GM19035 (cell line): Measurements from ENCODE around the gene CLPTM1L.

ENCODE experiments used
- ATAC-seq: cut with Tn5 transposase; IDR thresholded peaks from one replicate; pipeline ENCODE4 v1.9.1; 2021; ENCODE audit not compliant: unreplicated experiment

CLPTM1L gene, protein sequence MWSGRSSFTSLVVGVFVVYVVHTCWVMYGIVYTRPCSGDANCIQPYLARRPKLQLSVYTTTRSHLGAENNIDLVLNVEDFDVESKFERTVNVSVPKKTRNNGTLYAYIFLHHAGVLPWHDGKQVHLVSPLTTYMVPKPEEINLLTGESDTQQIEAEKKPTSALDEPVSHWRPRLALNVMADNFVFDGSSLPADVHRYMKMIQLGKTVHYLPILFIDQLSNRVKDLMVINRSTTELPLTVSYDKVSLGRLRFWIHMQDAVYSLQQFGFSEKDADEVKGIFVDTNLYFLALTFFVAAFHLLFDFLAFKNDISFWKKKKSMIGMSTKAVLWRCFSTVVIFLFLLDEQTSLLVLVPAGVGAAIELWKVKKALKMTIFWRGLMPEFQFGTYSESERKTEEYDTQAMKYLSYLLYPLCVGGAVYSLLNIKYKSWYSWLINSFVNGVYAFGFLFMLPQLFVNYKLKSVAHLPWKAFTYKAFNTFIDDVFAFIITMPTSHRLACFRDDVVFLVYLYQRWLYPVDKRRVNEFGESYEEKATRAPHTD

GRCh38 chr5:1344975-1345838 lies at the start of gene CLPTM1L:
CLPTM1L (minus strand) TSS chr5:1345099; CDS start chr5:1344841, 258 bp downstream.
- ATAC-seq, result peak; percentile 77

GRCh38 chr5:1393571-1394501 lies 48.9 kb upstream of the CLPTM1L start:
- no peak for ATAC-seq

DNA sequence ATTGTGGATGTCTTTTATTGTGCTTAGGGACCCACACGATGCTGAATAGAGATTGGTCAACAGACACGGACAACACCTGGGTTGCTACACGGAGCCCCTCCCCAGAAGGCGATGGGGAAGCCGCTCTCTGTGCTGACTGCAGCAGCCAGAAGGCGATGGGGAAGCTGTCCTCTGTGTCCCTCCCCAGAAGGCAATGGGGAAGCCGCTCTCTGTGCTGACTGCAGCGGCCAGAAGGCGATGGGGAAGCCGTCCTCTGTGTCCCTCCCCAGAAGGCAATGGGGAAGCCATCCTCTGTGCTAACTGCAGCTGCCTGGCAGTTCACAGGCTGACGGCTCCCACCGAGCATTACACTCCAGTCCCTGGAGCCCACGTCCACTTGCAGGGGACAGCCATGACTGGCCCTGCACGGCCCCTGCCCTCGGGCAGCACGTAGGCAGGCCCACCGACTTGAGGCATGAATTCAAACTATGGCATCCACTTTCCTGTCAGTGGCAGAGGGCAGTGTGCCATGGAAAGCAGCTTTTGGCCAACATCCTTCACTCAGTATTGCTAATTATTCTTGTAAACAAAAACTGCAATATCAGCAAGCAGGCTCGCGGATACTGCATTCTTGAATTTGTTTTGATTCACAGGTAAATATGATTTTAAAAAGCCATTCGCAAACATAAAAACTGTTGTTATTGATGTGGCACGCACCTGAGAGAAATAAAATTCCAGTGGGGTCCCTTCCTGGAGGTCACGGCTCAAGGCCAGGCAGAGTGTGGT lies 48.1 kb upstream of the CLPTM1L start:
- ATAC-seq, result no peak

DNA sequence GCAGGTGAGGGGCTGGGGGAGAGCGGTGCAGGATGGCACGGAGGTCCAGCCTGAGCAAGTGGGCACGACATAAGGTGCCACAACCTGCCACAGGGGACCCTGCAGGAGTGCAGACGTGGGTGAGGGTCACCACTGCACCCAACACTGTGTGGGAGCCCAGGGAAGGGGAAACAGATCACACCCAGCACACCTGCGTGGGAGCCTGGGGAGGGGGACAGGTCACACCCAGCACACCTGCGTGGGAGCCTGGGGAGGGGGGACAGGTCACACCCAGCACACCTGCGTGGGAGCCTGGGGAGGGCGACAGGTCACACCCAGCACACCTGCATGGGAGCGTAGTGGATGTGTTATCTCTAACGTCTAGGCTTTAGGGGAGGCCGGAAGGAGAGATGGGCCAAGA lies 47.4 kb upstream of the CLPTM1L start:
- ATAC-seq, result no peak

DNA sequence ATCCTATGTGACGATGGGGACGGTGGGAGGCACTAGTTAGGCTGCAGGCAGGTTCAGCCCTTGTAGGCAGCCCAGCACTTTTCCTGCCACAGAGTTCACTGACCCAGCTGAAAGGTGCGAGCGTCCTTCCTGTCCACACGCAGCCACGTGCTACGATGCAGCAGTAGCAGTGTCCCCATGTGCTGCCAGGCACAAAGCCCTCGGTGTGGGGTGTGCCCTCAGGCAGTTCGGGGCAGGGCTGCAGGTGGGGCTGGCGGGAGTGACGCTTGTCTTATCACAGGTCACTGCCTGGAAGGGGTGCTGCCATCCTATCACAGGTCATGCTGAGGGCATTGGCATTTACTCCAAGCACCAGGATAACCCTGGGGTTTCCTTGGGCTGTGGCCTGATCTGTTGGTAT lies 46.8 kb upstream of the CLPTM1L start:
- no peak for ATAC-seq

GRCh38 chr5:1390861-1391600 lies 46.1 kb upstream of the CLPTM1L start:
- no peak for ATAC-seq

GRCh38 chr5:1390333-1390732 lies 45.4 kb upstream of the CLPTM1L start:
- ATAC-seq, result no peak

DNA sequence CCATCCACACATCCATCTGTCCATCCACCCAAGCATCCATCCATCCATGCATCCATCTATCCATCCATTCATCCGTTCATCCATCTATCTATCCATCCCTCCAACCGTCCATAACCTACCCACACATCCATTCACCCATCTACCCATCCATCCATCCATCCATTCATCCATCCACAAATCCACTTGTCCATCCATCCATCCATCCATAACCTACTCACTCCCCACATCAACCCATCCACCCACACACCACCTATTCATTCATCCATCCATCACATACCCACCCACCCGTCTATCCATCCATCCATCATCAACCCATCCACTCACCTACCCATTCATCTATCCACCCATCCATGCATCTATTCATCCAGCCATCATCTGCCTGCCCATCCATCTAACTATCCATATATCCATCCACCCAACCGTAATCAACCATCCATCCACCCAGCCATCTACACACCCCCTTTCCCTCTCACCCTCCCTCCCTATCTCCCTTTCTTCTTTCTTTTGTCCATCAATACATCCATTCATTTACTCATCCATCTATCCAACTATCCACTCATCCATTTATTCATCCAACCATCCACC lies 43.6 kb upstream of the CLPTM1L start:
- no peak for ATAC-seq

GRCh38 chr5:1387876-1388275 lies 43.0 kb upstream of the CLPTM1L start:
- no peak for ATAC-seq

DNA sequence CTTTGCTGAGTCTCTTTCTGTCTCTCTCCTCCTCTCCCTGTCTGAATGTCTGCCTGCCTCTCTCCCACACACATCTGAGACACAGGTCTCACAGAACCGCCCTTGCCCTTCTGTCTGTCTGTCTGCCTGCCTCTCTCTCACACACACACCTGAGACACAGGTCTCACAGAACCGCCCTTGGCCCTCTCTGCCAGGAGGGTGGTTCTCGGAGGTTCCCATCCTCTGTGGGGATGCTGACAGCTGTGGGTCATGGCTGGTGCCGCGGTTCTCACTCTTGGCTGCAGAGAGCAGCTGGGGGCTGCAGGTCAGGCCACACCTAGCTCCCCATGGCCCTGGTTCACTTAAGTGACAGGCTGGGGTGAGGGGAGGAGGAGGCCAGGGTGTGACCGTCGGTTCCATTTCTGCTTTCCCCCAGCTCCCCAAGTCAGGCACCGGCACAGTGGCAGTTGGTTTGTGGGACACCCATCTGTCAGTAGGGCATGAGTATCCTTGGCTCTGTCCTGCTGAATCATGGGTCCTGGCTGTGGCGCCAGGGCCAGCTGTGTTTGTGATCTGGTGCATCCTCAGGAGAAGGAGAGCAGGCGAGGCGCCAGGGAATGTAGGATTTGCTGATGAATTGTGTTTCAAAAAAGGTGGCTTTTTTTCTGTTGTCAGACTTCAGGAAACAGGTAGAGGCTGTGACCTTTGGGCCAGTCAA lies 42.3 kb upstream of the CLPTM1L start:
- no peak for ATAC-seq

GRCh38 chr5:1386274-1386717 lies 41.4 kb upstream of the CLPTM1L start:
- ATAC-seq, result peak; percentile 64

DNA sequence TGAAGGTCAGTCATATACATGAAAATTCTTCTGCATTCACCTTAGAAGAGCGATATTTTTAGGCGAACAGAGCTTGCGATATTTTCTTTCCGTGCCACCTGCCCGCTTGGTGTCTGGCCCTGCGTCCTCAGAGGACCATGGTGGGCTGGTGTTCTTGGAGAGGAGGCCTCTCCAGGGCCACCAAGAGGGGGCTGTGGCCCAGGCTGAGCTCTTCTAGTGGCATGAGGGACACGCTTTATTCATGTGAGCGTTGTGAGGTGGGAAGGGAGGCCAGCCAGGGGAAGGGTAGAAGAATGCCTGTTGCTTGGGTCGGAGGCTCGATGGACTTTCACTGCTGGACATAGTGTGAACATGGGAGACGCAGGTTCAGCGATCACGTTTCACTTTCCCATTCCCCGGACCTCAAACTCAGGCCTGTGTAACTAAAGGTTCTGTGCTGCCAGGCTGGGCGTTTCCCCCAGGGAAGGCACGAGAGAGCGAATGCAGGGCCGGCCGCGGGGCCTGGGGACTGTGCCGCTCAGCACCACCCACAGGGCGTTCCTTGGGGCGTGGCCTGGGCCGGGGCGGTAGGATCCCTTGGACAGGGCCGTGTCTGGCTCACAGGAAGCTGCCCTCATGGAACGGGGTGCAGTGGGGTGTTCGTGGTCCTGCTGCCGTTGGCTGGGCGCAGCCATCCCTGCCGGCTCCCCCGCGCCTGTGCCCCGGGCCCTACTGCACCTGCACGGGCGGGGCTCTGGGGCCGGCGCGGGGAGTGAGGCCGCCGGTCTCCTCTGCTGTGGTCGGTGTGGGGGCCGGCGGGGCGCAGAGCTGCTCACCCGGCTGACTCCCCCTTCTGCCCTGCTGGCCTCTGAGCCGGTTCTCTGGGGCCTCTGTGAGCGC lies 40.7 kb upstream of the CLPTM1L start:
- ATAC-seq, result peak; percentile 91

- no peak for ATAC-seq
Measured at GRCh38 chr5:1384521-1384920, 39.6 kb upstream of the CLPTM1L start.

- no peak for ATAC-seq
Measured at GRCh38 chr5:1383886-1384401, 39.0 kb upstream of the CLPTM1L start.

DNA sequence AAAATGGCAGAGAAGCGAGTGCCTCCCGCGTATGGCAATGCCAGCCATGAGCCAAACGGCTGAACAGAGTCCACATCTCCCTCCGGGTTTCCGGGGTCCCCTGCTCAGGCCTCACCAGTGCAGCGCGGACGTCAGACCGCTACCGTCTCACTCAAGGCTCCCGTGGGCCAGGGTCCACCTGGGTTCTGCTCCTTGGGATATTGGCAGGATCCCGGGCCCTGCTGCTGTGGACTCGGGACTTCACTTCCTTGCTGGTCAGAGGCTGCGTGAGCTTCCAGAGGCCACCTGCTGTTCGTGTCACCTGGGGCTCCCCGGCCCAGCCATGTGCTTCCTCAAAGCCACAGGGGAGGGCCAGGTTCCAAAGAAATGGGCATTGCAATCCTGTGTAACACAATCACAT lies 38.4 kb upstream of the CLPTM1L start:
- no peak for ATAC-seq

DNA sequence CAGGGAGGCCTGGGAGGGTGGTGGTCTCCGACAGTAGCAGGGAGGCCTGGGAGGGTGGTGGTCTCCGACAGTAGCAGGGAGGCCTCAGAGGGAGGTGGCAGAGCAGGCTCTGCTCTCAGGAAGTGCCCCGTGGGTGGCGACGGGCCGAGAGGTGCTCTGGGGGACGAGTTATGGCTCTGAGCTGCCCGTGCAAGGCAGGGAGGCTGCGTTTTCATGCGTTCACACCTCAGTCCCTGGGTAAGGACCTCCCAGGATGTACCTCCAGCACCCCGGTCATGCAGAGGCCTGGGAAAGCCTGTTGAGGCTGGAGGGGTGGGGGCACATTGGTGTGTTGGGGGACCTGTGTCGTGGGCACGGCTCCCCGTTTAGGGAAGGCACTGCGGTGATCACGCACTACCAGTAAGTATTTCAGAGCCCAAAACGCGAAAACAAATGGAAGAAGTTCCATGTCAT lies 37.4 kb upstream of the CLPTM1L start:
- no peak for ATAC-seq
